ENCODE results near the gene ETV6.

GRCh38 chr12:11631288-11631687 lies 18.2 kb upstream of the ETV6 start:
- TF ChIP-seq, protein P1, sequence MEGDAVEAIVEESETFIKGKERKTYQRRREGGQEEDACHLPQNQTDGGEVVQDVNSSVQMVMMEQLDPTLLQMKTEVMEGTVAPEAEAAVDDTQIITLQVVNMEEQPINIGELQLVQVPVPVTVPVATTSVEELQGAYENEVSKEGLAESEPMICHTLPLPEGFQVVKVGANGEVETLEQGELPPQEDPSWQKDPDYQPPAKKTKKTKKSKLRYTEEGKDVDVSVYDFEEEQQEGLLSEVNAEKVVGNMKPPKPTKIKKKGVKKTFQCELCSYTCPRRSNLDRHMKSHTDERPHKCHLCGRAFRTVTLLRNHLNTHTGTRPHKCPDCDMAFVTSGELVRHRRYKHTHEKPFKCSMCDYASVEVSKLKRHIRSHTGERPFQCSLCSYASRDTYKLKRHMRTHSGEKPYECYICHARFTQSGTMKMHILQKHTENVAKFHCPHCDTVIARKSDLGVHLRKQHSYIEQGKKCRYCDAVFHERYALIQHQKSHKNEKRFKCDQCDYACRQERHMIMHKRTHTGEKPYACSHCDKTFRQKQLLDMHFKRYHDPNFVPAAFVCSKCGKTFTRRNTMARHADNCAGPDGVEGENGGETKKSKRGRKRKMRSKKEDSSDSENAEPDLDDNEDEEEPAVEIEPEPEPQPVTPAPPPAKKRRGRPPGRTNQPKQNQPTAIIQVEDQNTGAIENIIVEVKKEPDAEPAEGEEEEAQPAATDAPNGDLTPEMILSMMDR (IDR thresholded peaks at IDR 0.05), result no peak
- TF ChIP-seq POLR2AphosphoS5 (IDR thresholded peaks at IDR 0.05; ENCODE audit: low read depth, low read length) (no peak), SIN3A (IDR thresholded peaks at IDR 0.05; ENCODE audit: borderline replicate concordance, insufficient read depth, low read depth, low read length) (no peak)

Data from Panc1 (cell line).